ENCODE data around the gene SYT17.
A peak's percentile ranks its signal among the peaks of the same experiment; 100 is the strongest.
"Not testable (repeated sequence)": the region's sequence is repeated elsewhere in the genome, so short reads cannot be mapped to it uniquely, and the experiment has no call there.

The SYT17 gene

GRCh38 chr16:19187961-19188360 is 19.9 kb downstream of the SYT17 start:
- H3K4me1 ChIP-seq (ENCODE audit: control insufficient read depth, insufficient read depth, low read length); H3K36me3 ChIP-seq (ENCODE audit: control insufficient read depth, insufficient read depth, low read length); H3K9ac ChIP-seq (ENCODE audit: low read depth, low read length); H3K4me3 ChIP-seq (ENCODE audit: low read depth, low read length); H3K9me3 ChIP-seq (ENCODE audit: control insufficient read depth, insufficient read depth, low read length); H3K27me3 ChIP-seq (ENCODE audit: control insufficient read depth, insufficient read depth, low read length); H3K27ac ChIP-seq (ENCODE audit: low read depth, low read length): not testable (repeated sequence)

GRCh38 chr16:19188406-19188805 is 20.4 kb downstream of the SYT17 start:
- H3K4me1 ChIP-seq (ENCODE audit: control insufficient read depth, insufficient read depth, low read length): peaks cover 8% of the 10 kb centered on the region; the same call in 1 of the 2 replicates
- no peak overlapping the region for H3K27ac ChIP-seq (ENCODE audit: low read depth, low read length)
- no peaks in the 10 kb centered on the region; the same call in 1 of the 2 replicates for H3K36me3 ChIP-seq (ENCODE audit: control insufficient read depth, insufficient read depth, low read length)
- no peak overlapping the region for H3K9ac ChIP-seq (ENCODE audit: low read depth, low read length)
- no peaks in the 10 kb centered on the region for H3K27me3 ChIP-seq (ENCODE audit: control insufficient read depth, insufficient read depth, low read length)
- H3K4me3 ChIP-seq (ENCODE audit: low read depth, low read length): no peak overlapping the region
- no peaks in the 10 kb centered on the region for H3K9me3 ChIP-seq (ENCODE audit: control insufficient read depth, insufficient read depth, low read length)

GRCh38 chr16:19192865-19193264 is 24.8 kb downstream of the SYT17 start:
- Histone ChIP-seq H3K4me1 (ENCODE audit: control insufficient read depth, insufficient read depth, low read length) (no peaks in the 10 kb centered on the region), H3K9me3 (ENCODE audit: control insufficient read depth, insufficient read depth, low read length) (no peaks in the 10 kb centered on the region), H3K27ac (ENCODE audit: low read depth, low read length) (no peak overlapping the region), H3K27me3 (ENCODE audit: control insufficient read depth, insufficient read depth, low read length) (no peaks in the 10 kb centered on the region), H3K36me3 (ENCODE audit: control insufficient read depth, insufficient read depth, low read length) (no peaks in the 10 kb centered on the region), H3K4me3 (ENCODE audit: low read depth, low read length) (no peak overlapping the region), H3K9ac (ENCODE audit: low read depth, low read length) (no peak overlapping the region)

GRCh38 chr16:19196871-19197270 is 28.8 kb downstream of the SYT17 start:
- no peak overlapping the region for H3K27ac ChIP-seq (ENCODE audit: low read depth, low read length)
- no peaks in the 10 kb centered on the region for H3K9me3 ChIP-seq (ENCODE audit: control insufficient read depth, insufficient read depth, low read length)
- H3K4me1 ChIP-seq (ENCODE audit: control insufficient read depth, insufficient read depth, low read length): no peaks in the 10 kb centered on the region
- H3K36me3 ChIP-seq (ENCODE audit: control insufficient read depth, insufficient read depth, low read length): no peaks in the 10 kb centered on the region
- no peak overlapping the region for H3K9ac ChIP-seq (ENCODE audit: low read depth, low read length)
- no peaks in the 10 kb centered on the region for H3K27me3 ChIP-seq (ENCODE audit: control insufficient read depth, insufficient read depth, low read length)
- no peak overlapping the region for H3K4me3 ChIP-seq (ENCODE audit: low read depth, low read length)

GRCh38 chr16:19203374-19203966 is 35.4 kb downstream of the SYT17 start:
- H3K9ac ChIP-seq (ENCODE audit: low read depth, low read length): no peak overlapping the region
- no peaks in the 10 kb centered on the region for H3K9me3 ChIP-seq (ENCODE audit: control insufficient read depth, insufficient read depth, low read length)
- H3K36me3 ChIP-seq (ENCODE audit: control insufficient read depth, insufficient read depth, low read length): no peaks in the 10 kb centered on the region

GRCh38 chr16:19210280-19210924 is 42.4 kb downstream of the SYT17 start:
- no peaks in the 10 kb centered on the region for H3K36me3 ChIP-seq (ENCODE audit: control insufficient read depth, insufficient read depth, low read length)
- H3K4me3 ChIP-seq (ENCODE audit: low read depth, low read length): no peak overlapping the region
- H3K9me3 ChIP-seq (ENCODE audit: control insufficient read depth, insufficient read depth, low read length): no peaks in the 10 kb centered on the region; the same call in 1 of the 2 replicates
- H3K4me1 ChIP-seq (ENCODE audit: control insufficient read depth, insufficient read depth, low read length): peaks cover 9% of the 10 kb centered on the region
- peak overlapping the region; percentile 71 for H3K27ac ChIP-seq (ENCODE audit: low read depth, low read length)
- no peaks in the 10 kb centered on the region for H3K27me3 ChIP-seq (ENCODE audit: control insufficient read depth, insufficient read depth, low read length)
- H3K9ac ChIP-seq (ENCODE audit: low read depth, low read length): 0 out of 2 replicates have a peak overlapping the region, but pooled peaks have one; percentile 16

More at GRCh38 chr16:19203374-19203966, 35.4 kb downstream of the SYT17 start:
- Histone ChIP-seq H3K4me1 (ENCODE audit: control insufficient read depth, insufficient read depth, low read length) (no peaks in the 10 kb centered on the region), H3K27me3 (ENCODE audit: control insufficient read depth, insufficient read depth, low read length) (no peaks in the 10 kb centered on the region), H3K4me3 (ENCODE audit: low read depth, low read length) (no peak overlapping the region), H3K27ac (ENCODE audit: low read depth, low read length) (no peak overlapping the region)

GRCh38 chr16:19210968-19211367 is 42.9 kb downstream of the SYT17 start:
- Histone ChIP-seq H3K36me3 (ENCODE audit: control insufficient read depth, insufficient read depth, low read length) (no peaks in the 10 kb centered on the region), H3K4me3 (ENCODE audit: low read depth, low read length) (no peak overlapping the region), H3K4me1 (ENCODE audit: control insufficient read depth, insufficient read depth, low read length) (peaks cover 9% of the 10 kb centered on the region), H3K27ac (ENCODE audit: low read depth, low read length) (peak overlapping the region; percentile 71), H3K9me3 (ENCODE audit: control insufficient read depth, insufficient read depth, low read length) (no peaks in the 10 kb centered on the region; the same call in 1 of the 2 replicates), H3K9ac (ENCODE audit: low read depth, low read length) (no peak overlapping the region), H3K27me3 (ENCODE audit: control insufficient read depth, insufficient read depth, low read length) (no peaks in the 10 kb centered on the region)

GRCh38 chr16:19212059-19212458 is 44.0 kb downstream of the SYT17 start:
- H3K36me3 ChIP-seq (ENCODE audit: control insufficient read depth, insufficient read depth, low read length): no peaks in the 10 kb centered on the region
- no peak overlapping the region for H3K9ac ChIP-seq (ENCODE audit: low read depth, low read length)
- H3K27ac ChIP-seq (ENCODE audit: low read depth, low read length): no peak overlapping the region
- no peaks in the 10 kb centered on the region; the same call in 1 of the 2 replicates for H3K9me3 ChIP-seq (ENCODE audit: control insufficient read depth, insufficient read depth, low read length)
- H3K27me3 ChIP-seq (ENCODE audit: control insufficient read depth, insufficient read depth, low read length): no peaks in the 10 kb centered on the region
- H3K4me1 ChIP-seq (ENCODE audit: control insufficient read depth, insufficient read depth, low read length): peaks cover 9% of the 10 kb centered on the region
- H3K4me3 ChIP-seq (ENCODE audit: low read depth, low read length): no peak overlapping the region

GRCh38 chr16:19213885-19214284 is 45.8 kb downstream of the SYT17 start:
- Histone ChIP-seq H3K27ac (ENCODE audit: low read depth, low read length) (no peak overlapping the region), H3K9me3 (ENCODE audit: control insufficient read depth, insufficient read depth, low read length) (no peaks in the 10 kb centered on the region; the same call in 1 of the 2 replicates), H3K4me3 (ENCODE audit: low read depth, low read length) (no peak overlapping the region), H3K36me3 (ENCODE audit: control insufficient read depth, insufficient read depth, low read length) (no peaks in the 10 kb centered on the region), H3K9ac (ENCODE audit: low read depth, low read length) (no peak overlapping the region), H3K4me1 (ENCODE audit: control insufficient read depth, insufficient read depth, low read length) (peaks cover 9% of the 10 kb centered on the region), H3K27me3 (ENCODE audit: control insufficient read depth, insufficient read depth, low read length) (no peaks in the 10 kb centered on the region)

GRCh38 chr16:19215705-19216104 is 47.7 kb downstream of the SYT17 start:
- no peaks in the 10 kb centered on the region; the same call in 1 of the 2 replicates for H3K9me3 ChIP-seq (ENCODE audit: control insufficient read depth, insufficient read depth, low read length)

GRCh38 chr16:19218581-19218980 is 50.5 kb downstream of the SYT17 start:
- Histone ChIP-seq H3K9ac (ENCODE audit: low read depth, low read length) (no peak overlapping the region), H3K36me3 (ENCODE audit: control insufficient read depth, insufficient read depth, low read length) (no peaks in the 10 kb centered on the region), H3K27ac (ENCODE audit: low read depth, low read length) (no peak overlapping the region), H3K9me3 (ENCODE audit: control insufficient read depth, insufficient read depth, low read length) (no peaks in the 10 kb centered on the region), H3K4me3 (ENCODE audit: low read depth, low read length) (no peak overlapping the region), H3K27me3 (ENCODE audit: control insufficient read depth, insufficient read depth, low read length) (no peaks in the 10 kb centered on the region), H3K4me1 (ENCODE audit: control insufficient read depth, insufficient read depth, low read length) (no peaks in the 10 kb centered on the region)

More at GRCh38 chr16:19215705-19216104, 47.7 kb downstream of the SYT17 start:
- Histone ChIP-seq H3K4me1 (ENCODE audit: control insufficient read depth, insufficient read depth, low read length) (peaks cover 4% of the 10 kb centered on the region; the same call in 1 of the 2 replicates), H3K36me3 (ENCODE audit: control insufficient read depth, insufficient read depth, low read length) (no peaks in the 10 kb centered on the region), H3K9ac (ENCODE audit: low read depth, low read length) (no peak overlapping the region), H3K27ac (ENCODE audit: low read depth, low read length) (no peak overlapping the region), H3K4me3 (ENCODE audit: low read depth, low read length) (no peak overlapping the region), H3K27me3 (ENCODE audit: control insufficient read depth, insufficient read depth, low read length) (no peaks in the 10 kb centered on the region)
